Measurements from ENCODE around the gene PARD3. TPM values are rescaled to one million over a fixed set of nuclear protein-coding genes. Genes with fewer than 3 reads are reported as not detected.

The PARD3 gene
- total RNA-seq, 2 donors from 2014 or later = 32.0 to 61.9 TPM

- no peak for DNase-seq (ENCODE audit: low spot score)
Observed at GRCh38 chr10:34835908-34836508, 20.9 kb upstream of the PARD3 start.

DNA sequence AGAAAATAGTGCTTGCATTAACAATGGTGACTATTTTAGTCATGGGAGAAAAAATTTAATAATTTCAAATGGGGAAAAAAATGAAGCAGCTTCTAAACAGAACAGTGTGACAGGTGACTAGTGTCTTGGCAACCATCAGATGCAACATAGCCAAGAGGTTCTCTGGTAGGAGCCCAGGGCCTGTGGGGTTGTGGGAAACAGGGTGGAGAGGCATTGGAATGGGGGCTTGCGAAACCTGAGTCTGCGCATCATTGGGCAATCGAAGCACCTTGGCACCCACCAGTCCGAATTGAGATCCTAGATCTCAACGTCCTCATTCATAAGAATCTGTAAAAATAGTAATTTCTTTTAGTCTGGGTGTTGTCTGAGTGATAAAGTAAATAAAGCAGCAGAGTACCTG lies 19.2 kb upstream of the PARD3 start:
- Histone ChIP-seq H3K27me3 (replicated peaks; ENCODE audit: insufficient read depth) (no peaks in the 10 kb centered on the region), H3K9me3 (no peaks in the 10 kb centered on the region), H3K4me3 (no peak overlapping the region), H3K27ac (no peak overlapping the region), H3K4me1 (replicated peaks) (no peaks in the 10 kb centered on the region), H3K36me3 (no peaks in the 10 kb centered on the region)
- WGBS = 42% methylated on average over 5 of the region's 5 CpGs
- peak; percentile 49 for DNase-seq (ENCODE audit: low spot score)
- intact Hi-C loops (cut with DNase I) = no loop called here
- TF ChIP-seq POLR2AphosphoS5 (IDR thresholded peaks at IDR 0.05) = peak; percentile 26
- TF ChIP-seq, protein P1, sequence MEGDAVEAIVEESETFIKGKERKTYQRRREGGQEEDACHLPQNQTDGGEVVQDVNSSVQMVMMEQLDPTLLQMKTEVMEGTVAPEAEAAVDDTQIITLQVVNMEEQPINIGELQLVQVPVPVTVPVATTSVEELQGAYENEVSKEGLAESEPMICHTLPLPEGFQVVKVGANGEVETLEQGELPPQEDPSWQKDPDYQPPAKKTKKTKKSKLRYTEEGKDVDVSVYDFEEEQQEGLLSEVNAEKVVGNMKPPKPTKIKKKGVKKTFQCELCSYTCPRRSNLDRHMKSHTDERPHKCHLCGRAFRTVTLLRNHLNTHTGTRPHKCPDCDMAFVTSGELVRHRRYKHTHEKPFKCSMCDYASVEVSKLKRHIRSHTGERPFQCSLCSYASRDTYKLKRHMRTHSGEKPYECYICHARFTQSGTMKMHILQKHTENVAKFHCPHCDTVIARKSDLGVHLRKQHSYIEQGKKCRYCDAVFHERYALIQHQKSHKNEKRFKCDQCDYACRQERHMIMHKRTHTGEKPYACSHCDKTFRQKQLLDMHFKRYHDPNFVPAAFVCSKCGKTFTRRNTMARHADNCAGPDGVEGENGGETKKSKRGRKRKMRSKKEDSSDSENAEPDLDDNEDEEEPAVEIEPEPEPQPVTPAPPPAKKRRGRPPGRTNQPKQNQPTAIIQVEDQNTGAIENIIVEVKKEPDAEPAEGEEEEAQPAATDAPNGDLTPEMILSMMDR (IDR thresholded peaks at IDR 0.05) = no peak

More at GRCh38 chr10:34835908-34836508, 20.9 kb upstream of the PARD3 start:
- no peak overlapping the region for H3K4me3 ChIP-seq
- TF ChIP-seq POLR2A (IDR thresholded peaks at IDR 0.05) (no peak), POLR2AphosphoS5 (IDR thresholded peaks at IDR 0.05) (no peak)
- TF ChIP-seq, protein P1 (IDR thresholded peaks at IDR 0.05) = no peak
- 96% methylated on average over 8 of the region's 8 CpGs for WGBS
- no peaks in the 10 kb centered on the region for H3K36me3 ChIP-seq
- no peaks in the 10 kb centered on the region for H3K4me1 ChIP-seq (replicated peaks)
- intact Hi-C loops (cut with DNase I) = no loop called here
- no peaks in the 10 kb centered on the region for H3K9me3 ChIP-seq
- H3K27ac ChIP-seq = no peak overlapping the region
- H3K27me3 ChIP-seq (replicated peaks; ENCODE audit: insufficient read depth) = no peaks in the 10 kb centered on the region

DNA sequence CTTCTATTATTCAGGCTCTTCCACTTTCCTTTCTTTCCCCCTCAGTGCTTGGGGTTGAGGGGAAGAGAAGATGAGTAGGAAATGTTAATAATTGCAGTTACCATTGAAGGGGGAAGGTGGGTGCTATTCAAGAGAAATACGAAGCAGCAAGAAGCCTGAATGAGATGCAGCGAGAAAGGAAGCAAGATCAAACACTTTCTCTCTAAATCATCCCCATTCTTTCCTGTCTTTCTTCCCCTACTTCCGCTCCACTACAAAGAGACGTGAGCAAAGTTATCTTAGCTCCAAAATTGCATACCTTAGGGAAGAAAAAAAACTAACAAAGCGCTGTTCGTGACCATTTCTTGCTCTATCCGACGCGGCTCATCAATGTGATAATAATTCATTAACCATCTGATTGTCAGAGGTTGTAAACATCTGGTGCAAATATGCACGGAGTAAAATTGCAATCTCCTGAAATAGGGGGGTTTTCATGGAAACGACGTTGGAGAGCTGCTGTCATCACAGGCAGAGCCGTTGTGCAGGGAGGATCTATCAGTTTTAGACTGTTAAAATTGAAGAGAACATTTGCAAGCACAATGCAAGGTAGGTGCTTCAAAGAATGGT lies 15.2 kb upstream of the PARD3 start:
- intact Hi-C loops (cut with DNase I) = no loop called here
- TF ChIP-seq POLR2A (IDR thresholded peaks at IDR 0.05) (no peak), POLR2AphosphoS5 (IDR thresholded peaks at IDR 0.05) (no peak)
- TF ChIP-seq, protein P1 (IDR thresholded peaks at IDR 0.05) = no peak
- DNase-seq (ENCODE audit: low spot score) = no peak
- no peaks in the 10 kb centered on the region for H3K27me3 ChIP-seq (replicated peaks; ENCODE audit: insufficient read depth)
- no peaks in the 10 kb centered on the region for H3K36me3 ChIP-seq
- H3K9me3 ChIP-seq = no peaks in the 10 kb centered on the region
- H3K4me3 ChIP-seq = no peak overlapping the region
- H3K27ac ChIP-seq = no peak overlapping the region
- H3K4me1 ChIP-seq (replicated peaks) = no peaks in the 10 kb centered on the region
- WGBS = 7% methylated on average over 13 of the region's 13 CpGs

- Histone ChIP-seq H3K4me1 (replicated peaks) (no peaks in the 10 kb centered on the region), H3K4me3 (no peak overlapping the region), H3K9me3 (no peaks in the 10 kb centered on the region), H3K27me3 (replicated peaks; ENCODE audit: insufficient read depth) (no peaks in the 10 kb centered on the region), H3K36me3 (no peaks in the 10 kb centered on the region), H3K27ac (no peak overlapping the region)
- intact Hi-C loops (cut with DNase I) = no loop called here
- 86% methylated on average over 11 of the region's 11 CpGs for WGBS
- TF ChIP-seq POLR2A (IDR thresholded peaks at IDR 0.05) (no peak), POLR2AphosphoS5 (IDR thresholded peaks at IDR 0.05) (no peak)
- TF ChIP-seq, protein P1 (IDR thresholded peaks at IDR 0.05) = no peak
- DNase-seq (ENCODE audit: low spot score) = no peak
Observed at GRCh38 chr10:34826857-34827766, 12.0 kb upstream of the PARD3 start.
